Hepatocyte (in vitro differentiated cells): ENCODE data around the gene L3MBTL3. TPM values are rescaled to one million over a fixed set of nuclear protein-coding genes. Genes with fewer than 3 reads are reported as not detected.

Source experiments
- DNase-seq: peaks from one replicate; pipeline ENCODE4 v3.0.0-alpha.2; 2016; ENCODE audit warnings: low spot score
- H2AFZ ChIP-seq: fragments of 200-600 bp; sonication (generic); 2 replicates; pipeline ENCODE4 v1.6.0; 2016; ENCODE audit warnings: antibody characterized with exemption, mild to moderate bottlenecking
- H3K27ac ChIP-seq: fragments of 200-600 bp; sonication (generic); 2 replicates; pipeline ENCODE4 v1.5.1; 2016; ENCODE audit warnings: mild to moderate bottlenecking
- H3K27me3 ChIP-seq: fragments of 200-600 bp; sonication (generic); 2 replicates; pipeline ENCODE4 v1.6.1; 2016
- H3K36me3 ChIP-seq: fragments of 200-600 bp; sonication (generic); replicated peaks from 2 replicates; pipeline ENCODE4 v1.5.1; 2016; ENCODE audit warnings: low read depth; ENCODE audit not compliant: insufficient read depth
- H3K4me1 ChIP-seq: fragments of 200-600 bp; sonication (generic); 2 replicates; pipeline ENCODE4 v1.5.1; 2016; ENCODE audit warnings: mild to moderate bottlenecking, moderate library complexity; ENCODE audit not compliant: insufficient read depth
- H3K4me2 ChIP-seq: fragments of 200-600 bp; sonication (generic); 2 replicates; pipeline ENCODE4 v1.6.0; 2016
- H3K4me3 ChIP-seq: fragments of 200-600 bp; sonication (generic); 2 replicates; pipeline ENCODE4 v1.5.1; 2016; ENCODE audit warnings: mild to moderate bottlenecking
- H3K79me2 ChIP-seq: fragments of 200-600 bp; sonication (generic); 2 replicates; pipeline ENCODE4 v1.6.0; 2017; ENCODE audit warnings: mild to moderate bottlenecking
- H3K9me2 ChIP-seq: fragments of 200-600 bp; sonication (generic); replicated peaks from 2 replicates; pipeline ENCODE4 v1.6.0; 2017; ENCODE audit warnings: mild to moderate bottlenecking; ENCODE audit not compliant: insufficient read depth
- H3K9me3 ChIP-seq: fragments of 200-600 bp; sonication (generic); 2 replicates; pipeline ENCODE4 v1.5.1; 2016; ENCODE audit warnings: low read depth, mild to moderate bottlenecking
- H4K20me1 ChIP-seq: fragments of 200-600 bp; sonication (generic); 2 replicates; pipeline ENCODE4 v1.6.0; 2016; ENCODE audit warnings: mild to moderate bottlenecking; ENCODE audit not compliant: insufficient read depth, poor library complexity, severe bottlenecking
- CTCF ChIP-seq: fragments of 200-600 bp; sonication (generic); IDR thresholded peaks from 2 replicates; pipeline ENCODE4 v1.5.1; 2016; ENCODE audit warnings: antibody characterized with exemption, mild to moderate bottlenecking; ENCODE audit not compliant: poor library complexity
- EZH2 ChIP-seq: fragments of 200-600 bp; sonication (generic); IDR thresholded peaks from 2 replicates; pipeline ENCODE4 v1.6.1; 2016; ENCODE audit warnings: antibody characterized with exemption, mild to moderate bottlenecking, borderline replicate concordance
- EZH2phosphoT487 ChIP-seq: fragments of 200-600 bp; sonication (generic); IDR thresholded peaks from one replicate; pipeline ENCODE4 v1.6.1; 2018; ENCODE audit warnings: antibody characterized with exemption, mild to moderate bottlenecking, low read depth, moderate library complexity; ENCODE audit not compliant: unreplicated experiment, severe bottlenecking
- WGBS: methylation state at CpG from one replicate; pipeline ENCODE4 v1.1.6; 2016; ENCODE audit warnings: low lambda C conversion rate; ENCODE audit errors: missing lambda C conversion rate; 5-methylcytosine and 5-hydroxymethylcytosine counted together
- polyA plus RNA-seq: library from polyadenylated mRNA; unstranded; fragments of >200 nt; fragmentation: Nextera tagmentation; extraction: Ambion mirVana; gene quantifications from 2 replicates; pipeline ENCODE4 v1.2.1, GENCODE V29; 2016
- total RNA-seq: library from RNA; depleted of rRNA; stranded (reverse); fragments of >200 nt; gene quantifications from 2 replicates; pipeline ENCODE4 v1.2.3, GENCODE V29; 2014

L3MBTL3 gene
- total and polyA plus RNA-seq, 2 experiments from 2014 or later, result 5.3 to 20.1 TPM

- no peaks in the 10 kb centered on the region for H3K9me3 ChIP-seq
- H3K9me2 ChIP-seq, result no peaks in the 10 kb centered on the region
- 96% methylated on average over 2 of the region's 2 CpGs for WGBS
- no peak overlapping the region for H2AFZ ChIP-seq
- TF ChIP-seq EZH2, result no peak
- no peak for TF ChIP-seq CTCF
- TF ChIP-seq EZH2phosphoT487, result no peak
- no peaks in the 10 kb centered on the region for H3K4me1 ChIP-seq
- DNase-seq, result no peak
- H3K4me3 ChIP-seq, result no peak overlapping the region
- no peak overlapping the region for H3K27ac ChIP-seq
- no peak overlapping the region for H3K4me2 ChIP-seq
- no peaks in the 10 kb centered on the region for H3K36me3 ChIP-seq
- no peaks in the 10 kb centered on the region for H3K79me2 ChIP-seq
- no peaks in the 10 kb centered on the region for H3K27me3 ChIP-seq
- H4K20me1 ChIP-seq, result no peaks in the 10 kb centered on the region
Measured at GRCh38 chr6:130158056-130158455, 139.7 kb downstream of the L3MBTL3 start.

GRCh38 chr6:130158548-130158947 lies 140.2 kb downstream of the L3MBTL3 start:
- no peaks in the 10 kb centered on the region for H3K4me1 ChIP-seq
- no peak for DNase-seq
- 96% methylated on average over 4 of the region's 4 CpGs for WGBS
- no peaks in the 10 kb centered on the region for H3K79me2 ChIP-seq
- no peak overlapping the region for H3K27ac ChIP-seq
- H3K4me3 ChIP-seq, result no peak overlapping the region
- no peaks in the 10 kb centered on the region for H4K20me1 ChIP-seq
- no peaks in the 10 kb centered on the region for H3K9me2 ChIP-seq
- no peak for TF ChIP-seq EZH2
- TF ChIP-seq EZH2phosphoT487, result no peak
- no peak for TF ChIP-seq CTCF
- H3K4me2 ChIP-seq, result no peak overlapping the region
- H3K27me3 ChIP-seq, result no peaks in the 10 kb centered on the region
- H3K36me3 ChIP-seq, result no peaks in the 10 kb centered on the region
- H2AFZ ChIP-seq, result no peak overlapping the region
- H3K9me3 ChIP-seq, result no peaks in the 10 kb centered on the region

- no peaks in the 10 kb centered on the region for H3K27me3 ChIP-seq
- H3K4me2 ChIP-seq, result no peak overlapping the region
- no peaks in the 10 kb centered on the region for H3K4me1 ChIP-seq
- TF ChIP-seq CTCF (no peak), EZH2 (no peak), EZH2phosphoT487 (no peak)
- H3K36me3 ChIP-seq, result no peaks in the 10 kb centered on the region
- no peak overlapping the region for H2AFZ ChIP-seq
- no peaks in the 10 kb centered on the region for H4K20me1 ChIP-seq
- no peak overlapping the region for H3K27ac ChIP-seq
- no peak overlapping the region for H3K4me3 ChIP-seq
- WGBS, result 84% methylated on average over 3 of the region's 3 CpGs
- no peaks in the 10 kb centered on the region for H3K9me2 ChIP-seq
- H3K79me2 ChIP-seq, result no peaks in the 10 kb centered on the region
- no peak for DNase-seq
- no peaks in the 10 kb centered on the region for H3K9me3 ChIP-seq
Measured at GRCh38 chr6:130159956-130160355, 141.6 kb downstream of the L3MBTL3 start.
